Adrenal gland (tissue), 5 donors: ENCODE data around the gene COL5A1.

Experiments used
- POLR2A ChIP-seq, 2 donors: fragments of 450-650 bp; IDR thresholded peaks; one replicate each; pipeline ENCODE4 v1.6.1; 2017; ENCODE audit warnings: antibody characterized with exemption in 2 of 2, mild to moderate bottlenecking in 2 of 2, moderate library complexity in 1 of 2
- TF ChIP-seq, protein P1 (sequence below), 6 experiments: fragments of 450-650 bp in 4 of 6; fragments of 200-600 bp in 2 of 6; sonication (generic) in 1 of 6; IDR thresholded peaks; 1 replicate in 5 of 6; 2 replicates in 1 of 6; pipeline versions ENCODE4 v1.5.1 to v1.8.0; 2016 to 2021; ENCODE audit warnings: antibody characterized with exemption in 6 of 6, mild to moderate bottlenecking in 2 of 6, moderate library complexity in 1 of 6
- donor health status: DM: no; HTN: no; CAD: no.

DNA sequence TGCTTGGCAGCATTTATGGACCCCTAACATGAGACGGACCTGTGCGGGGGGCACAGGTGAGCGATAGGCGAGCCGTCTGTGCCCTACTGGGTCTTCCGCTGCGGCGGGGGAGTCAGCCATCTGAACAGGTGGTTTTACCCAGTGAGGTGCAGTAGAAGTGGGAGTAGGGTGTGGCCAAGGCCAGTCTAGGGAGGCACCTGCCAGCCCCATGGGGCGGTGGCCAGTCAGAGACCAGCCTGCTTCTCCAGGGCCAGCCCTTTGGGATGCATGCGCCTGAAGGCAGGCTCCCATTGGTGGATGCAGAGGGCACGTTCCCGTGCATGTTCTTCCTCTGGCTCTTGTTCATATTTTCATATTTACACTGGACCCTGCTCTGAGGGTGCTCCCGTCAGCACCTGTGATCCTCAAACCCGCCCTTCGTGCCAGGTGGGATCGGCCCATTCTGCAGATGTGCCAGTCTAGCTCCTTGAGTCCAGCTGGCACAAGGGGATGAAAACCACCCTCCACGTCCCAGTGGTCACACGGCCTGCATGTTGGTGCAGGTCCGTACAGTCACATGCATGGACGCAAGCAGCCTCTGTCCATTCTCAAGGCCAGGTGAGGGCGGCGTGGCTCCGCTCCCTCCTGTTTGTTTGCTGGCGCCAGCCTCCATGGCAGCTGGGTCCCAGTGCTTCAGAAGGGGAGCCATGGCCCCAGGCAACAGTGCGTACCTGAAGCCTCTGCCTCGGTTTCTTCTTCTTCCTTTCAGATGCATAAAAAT lies 9.0 kb downstream of the COL5A1 start:
- TF ChIP-seq, protein P1, sequence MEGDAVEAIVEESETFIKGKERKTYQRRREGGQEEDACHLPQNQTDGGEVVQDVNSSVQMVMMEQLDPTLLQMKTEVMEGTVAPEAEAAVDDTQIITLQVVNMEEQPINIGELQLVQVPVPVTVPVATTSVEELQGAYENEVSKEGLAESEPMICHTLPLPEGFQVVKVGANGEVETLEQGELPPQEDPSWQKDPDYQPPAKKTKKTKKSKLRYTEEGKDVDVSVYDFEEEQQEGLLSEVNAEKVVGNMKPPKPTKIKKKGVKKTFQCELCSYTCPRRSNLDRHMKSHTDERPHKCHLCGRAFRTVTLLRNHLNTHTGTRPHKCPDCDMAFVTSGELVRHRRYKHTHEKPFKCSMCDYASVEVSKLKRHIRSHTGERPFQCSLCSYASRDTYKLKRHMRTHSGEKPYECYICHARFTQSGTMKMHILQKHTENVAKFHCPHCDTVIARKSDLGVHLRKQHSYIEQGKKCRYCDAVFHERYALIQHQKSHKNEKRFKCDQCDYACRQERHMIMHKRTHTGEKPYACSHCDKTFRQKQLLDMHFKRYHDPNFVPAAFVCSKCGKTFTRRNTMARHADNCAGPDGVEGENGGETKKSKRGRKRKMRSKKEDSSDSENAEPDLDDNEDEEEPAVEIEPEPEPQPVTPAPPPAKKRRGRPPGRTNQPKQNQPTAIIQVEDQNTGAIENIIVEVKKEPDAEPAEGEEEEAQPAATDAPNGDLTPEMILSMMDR (IDR thresholded peaks at IDR 0.05), result no peak
- TF ChIP-seq POLR2A (IDR thresholded peaks at IDR 0.05), result no peak
